Stimulated activated naive CD4-positive, alpha-beta T cell treated with Interleukin-2 at 50 U/mL for 16 hours (primary cell): Measurements from ENCODE around the gene COBLL1.

Source experiments
- DNase-seq: peaks from one replicate; lab custom pipeline; 2025; lab: John Stamatoyannopoulos, UW

Gene COBLL1

DNA sequence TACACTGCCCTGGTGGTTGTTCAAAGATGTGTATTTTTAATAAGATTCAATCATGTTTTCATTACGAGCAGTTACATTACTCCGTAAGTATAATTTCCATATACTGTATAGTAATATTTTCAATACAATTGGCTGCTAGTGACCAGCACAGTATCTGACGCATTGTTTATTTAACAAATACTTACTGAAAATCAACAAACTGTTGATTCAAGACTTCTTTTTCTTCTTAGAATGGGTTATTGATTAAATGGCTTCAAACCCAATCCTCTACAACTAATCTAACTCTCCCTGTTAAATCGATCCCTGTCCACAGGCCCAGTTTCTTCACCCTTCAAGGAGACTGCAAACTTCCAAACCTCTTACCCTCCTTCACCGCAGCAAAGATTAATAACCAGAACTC lies 18.5 kb downstream of the COBLL1 start:
- DNase-seq: no peak

DNA sequence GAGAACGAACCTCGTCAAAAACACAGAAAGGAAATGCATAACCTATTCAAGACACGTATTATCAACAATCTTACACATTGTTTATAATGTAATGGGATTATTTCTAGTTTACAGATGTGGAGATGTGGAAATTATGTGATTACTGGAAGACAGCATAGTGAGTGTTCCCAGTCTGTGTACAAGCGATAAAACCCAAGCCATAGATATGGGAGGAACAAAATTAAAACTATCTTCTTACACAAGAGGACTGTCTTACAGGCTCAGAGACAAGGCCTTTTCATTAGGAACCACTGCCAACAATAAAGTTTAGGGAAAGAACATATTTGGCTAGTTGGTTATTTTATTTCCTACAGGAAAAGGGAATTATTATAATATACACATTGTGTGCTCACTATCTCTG lies 20.3 kb downstream of the COBLL1 start:
- no peak for DNase-seq

DNA sequence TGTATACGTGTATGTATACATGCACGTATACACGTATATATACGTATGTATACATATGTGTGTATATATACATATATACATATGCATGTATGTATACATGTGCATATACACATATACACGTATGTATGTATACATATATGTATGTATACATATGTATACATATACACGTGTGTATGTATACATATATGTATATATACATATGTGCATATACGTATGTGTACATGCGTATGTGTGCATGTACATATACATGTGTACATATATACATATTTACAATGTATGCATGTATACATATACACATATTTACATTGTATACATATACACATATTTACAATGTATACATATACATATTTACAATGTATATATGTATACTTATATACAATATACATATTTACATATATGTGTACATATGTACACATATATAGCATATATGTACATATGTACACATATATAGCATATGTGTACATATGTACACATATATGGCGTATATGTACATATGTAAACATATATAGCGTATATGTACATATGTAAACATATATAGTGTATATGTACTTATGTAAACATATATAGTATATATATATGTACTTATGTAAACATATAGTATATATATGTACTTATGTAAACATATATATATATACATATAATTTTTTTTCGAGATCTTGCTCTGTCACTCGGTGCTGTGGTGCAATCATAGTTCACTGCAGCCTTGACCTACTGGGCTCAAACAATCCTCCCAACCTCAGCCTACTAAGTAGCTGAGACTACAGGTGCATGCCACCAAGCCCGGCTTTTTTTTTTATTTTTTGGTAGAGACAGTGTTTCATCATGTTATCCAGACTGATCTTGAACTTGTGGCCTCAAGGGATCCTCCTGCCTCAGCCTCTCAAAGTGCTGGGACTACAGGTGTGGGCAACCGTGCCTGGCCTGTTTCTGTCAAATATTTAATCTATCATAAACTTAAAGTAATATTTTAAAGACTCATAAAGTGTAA lies 23.2 kb downstream of the COBLL1 start:
- DNase-seq: no peak

DNA sequence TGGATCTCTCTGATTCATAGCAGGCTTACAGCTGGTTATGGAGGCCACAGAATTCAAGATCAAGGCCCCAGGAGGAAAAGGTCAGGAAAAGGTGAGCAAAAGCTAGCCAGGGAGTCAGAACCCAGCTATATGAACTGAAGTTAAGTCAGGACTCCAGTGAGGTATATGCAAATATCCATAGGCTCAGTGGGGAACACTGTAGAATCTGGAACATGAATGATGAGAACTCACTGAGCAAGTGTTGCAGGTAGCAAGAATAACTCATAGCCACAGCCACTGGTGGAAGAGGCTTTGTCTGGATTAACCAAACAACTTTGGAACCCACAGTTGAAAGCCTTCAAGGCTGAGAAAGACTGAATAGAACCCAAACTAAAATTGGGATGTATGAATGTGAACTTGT lies 24.7 kb downstream of the COBLL1 start:
- no peak for DNase-seq

DNA sequence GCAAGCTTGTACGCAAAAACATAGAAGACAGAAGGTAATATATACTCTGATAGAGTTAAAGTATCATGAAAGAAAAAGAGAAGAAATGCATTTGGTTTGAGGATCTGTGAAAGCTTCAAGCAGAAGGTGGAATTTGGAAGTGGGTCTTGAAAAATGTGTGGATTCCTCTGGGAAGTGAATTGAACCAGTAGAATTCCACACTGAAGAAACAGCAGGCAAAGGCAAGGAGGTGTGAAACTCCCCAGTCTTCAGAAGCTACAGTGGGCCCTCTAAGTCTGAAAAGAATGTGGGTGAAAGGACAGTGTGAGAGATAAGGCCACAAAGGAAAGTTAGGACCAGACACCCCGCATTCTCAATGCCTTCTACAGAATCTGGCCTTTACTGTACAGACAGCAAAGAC lies 25.6 kb downstream of the COBLL1 start:
- no peak for DNase-seq

GRCh38 chr2:164815071-164815793 lies 26.4 kb downstream of the COBLL1 start:
- DNase-seq: no peak

DNA sequence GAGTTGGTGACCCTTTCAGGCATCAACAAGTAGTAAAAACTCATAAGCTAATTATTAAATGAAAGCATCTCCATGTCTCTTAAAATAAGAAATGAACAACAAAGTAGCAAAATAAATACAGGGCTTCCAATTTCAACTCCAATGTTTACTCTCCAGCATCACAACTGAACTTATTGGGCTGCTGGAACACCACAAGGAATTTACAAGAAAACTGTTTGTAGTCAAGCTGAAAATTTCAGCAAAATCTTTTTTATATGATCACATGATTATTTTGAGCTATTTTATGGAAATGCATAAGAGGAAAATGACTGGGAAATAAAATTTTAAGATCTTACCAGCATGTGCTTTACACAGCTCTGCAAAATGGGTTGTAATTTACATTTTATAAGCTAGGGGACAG lies 28.1 kb downstream of the COBLL1 start:
- DNase-seq: no peak

DNA sequence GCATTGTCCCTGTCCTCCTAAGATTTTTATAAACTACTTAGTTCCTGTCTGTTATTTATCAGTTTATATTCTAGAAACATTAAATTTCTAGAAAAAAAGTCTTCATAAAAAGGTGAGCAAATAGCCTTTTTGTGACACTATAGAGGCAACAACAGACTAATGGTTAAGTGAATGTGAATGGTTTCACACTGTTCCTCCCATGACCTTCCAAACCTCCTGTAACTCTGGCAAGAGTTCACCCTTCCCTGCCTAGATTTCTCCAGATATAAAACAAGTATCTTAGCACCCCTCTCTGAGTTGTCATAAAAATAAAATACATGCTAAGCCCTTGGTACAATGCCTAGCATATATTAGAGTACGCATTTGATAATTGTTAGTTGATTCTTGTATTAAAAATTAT lies 29.2 kb downstream of the COBLL1 start:
- no peak for DNase-seq

- DNase-seq: no peak
Measured at GRCh38 chr2:164811819-164812218, 29.8 kb downstream of the COBLL1 start.

- no peak for DNase-seq
Measured at GRCh38 chr2:164810843-164811242, 30.8 kb downstream of the COBLL1 start.

DNA sequence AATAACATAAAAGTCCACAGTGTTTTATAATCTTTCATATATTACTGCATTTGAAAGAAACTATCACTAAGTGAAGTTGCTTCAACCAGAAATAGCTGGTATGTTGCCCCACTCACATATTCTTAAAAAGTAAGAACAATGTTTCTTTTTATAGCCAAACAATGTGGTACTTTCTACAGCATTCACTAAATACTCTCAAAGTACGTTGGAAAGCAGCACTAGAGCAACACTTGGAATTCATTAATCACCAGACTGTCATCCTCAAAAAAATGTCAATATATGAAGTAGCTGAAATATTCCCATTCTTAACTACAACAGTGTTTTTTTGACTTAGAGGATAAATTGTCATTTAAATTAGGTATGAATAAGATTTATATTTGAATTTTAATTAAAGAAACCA lies 32.8 kb downstream of the COBLL1 start:
- no peak for DNase-seq

DNA sequence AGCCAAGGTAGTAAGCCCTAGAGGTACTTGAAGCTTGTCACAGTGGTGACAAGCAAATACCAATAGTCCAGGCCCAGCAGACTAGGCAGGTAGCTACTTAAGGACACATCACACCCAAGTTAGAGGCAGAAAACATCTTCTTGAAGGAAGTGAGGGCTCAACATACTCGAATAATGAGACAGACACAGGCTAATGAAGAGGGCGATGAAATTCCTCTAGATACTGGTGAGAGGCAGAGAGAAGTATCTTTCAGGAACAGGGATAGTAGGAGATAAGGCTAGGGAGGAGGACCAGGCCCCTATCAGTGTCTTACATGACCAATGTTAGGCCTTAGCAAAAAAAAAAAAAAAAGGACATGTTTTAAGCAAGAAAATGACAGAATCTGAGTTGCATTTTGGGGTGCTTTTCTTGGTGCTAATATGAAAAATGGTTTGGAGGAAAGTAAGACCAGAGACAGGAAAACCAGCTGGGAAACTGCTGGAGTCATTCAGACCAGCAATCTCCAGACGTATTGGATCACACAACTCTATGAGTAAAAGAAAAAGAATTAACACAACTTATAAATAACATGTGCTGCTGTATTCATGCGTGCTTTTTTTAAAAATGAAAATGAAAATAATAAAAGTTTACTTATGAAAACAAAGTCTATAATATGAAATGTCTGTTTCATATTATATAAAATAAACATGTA lies 37.7 kb downstream of the COBLL1 start:
- DNase-seq: no peak

GRCh38 chr2:164802095-164802707 lies 39.4 kb downstream of the COBLL1 start:
- DNase-seq: no peak

DNA sequence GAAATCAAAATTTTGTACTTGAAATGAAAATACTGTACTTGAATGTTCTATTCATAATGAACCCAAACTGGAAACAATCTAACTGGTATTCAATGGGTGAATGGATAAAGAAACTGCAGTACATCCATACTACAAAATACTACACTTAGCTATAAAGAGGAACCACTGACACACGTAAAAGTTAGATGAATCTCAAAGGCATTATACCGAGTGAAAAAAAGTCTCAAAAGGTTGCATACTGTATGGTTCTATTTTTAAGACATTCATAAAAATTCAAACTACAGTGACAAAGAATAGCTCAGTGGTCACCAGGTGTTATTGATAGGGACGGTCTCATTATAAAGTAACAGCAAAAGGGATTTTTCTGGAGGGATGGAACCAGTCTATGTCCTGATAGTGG lies 41.1 kb downstream of the COBLL1 start:
- DNase-seq: no peak

DNA sequence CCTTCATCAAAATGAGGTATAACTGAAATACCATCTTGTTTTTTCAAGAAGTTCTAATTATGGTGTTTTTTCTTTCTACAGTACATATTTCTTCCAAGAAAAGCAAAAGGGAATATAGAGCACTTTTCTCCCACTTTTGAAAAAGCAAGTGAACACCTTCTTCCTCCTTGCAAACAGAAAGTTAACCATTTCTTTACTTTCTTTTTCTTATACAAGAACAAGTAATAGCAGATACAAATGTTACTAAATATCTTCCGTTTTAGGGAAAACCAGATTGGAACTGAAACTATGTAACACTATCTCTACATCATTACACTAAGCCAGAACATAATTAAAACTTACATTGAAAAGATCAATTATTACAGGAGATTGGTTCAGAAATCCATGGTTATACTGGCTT lies 44.0 kb downstream of the COBLL1 start:
- DNase-seq: no peak

GRCh38 chr2:164796999-164797398 lies 44.6 kb downstream of the COBLL1 start:
- no peak for DNase-seq

- no peak for DNase-seq
Measured at GRCh38 chr2:164794432-164795231, 47.0 kb downstream of the COBLL1 start.

- DNase-seq: no peak
Measured at GRCh38 chr2:164794016-164794415, 47.6 kb downstream of the COBLL1 start.

DNA sequence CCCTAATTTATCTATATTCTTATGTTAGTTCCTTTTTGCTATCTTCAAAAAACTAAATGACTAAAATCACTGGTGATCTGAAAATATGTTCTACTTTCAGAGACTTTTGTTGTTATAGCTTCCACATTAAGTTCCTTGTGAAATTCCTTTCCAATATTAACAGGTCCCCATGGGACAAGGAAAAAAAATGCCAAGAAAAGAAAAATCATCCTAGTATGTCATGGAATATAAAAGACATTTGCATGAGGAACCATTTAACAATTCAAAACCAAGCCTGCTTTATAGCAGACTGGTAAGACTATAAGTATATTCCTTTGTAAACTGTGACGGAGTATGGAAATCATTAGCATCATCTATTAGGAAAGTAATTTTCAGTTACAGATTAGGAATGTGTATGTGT lies 48.1 kb downstream of the COBLL1 start:
- DNase-seq: no peak

DNA sequence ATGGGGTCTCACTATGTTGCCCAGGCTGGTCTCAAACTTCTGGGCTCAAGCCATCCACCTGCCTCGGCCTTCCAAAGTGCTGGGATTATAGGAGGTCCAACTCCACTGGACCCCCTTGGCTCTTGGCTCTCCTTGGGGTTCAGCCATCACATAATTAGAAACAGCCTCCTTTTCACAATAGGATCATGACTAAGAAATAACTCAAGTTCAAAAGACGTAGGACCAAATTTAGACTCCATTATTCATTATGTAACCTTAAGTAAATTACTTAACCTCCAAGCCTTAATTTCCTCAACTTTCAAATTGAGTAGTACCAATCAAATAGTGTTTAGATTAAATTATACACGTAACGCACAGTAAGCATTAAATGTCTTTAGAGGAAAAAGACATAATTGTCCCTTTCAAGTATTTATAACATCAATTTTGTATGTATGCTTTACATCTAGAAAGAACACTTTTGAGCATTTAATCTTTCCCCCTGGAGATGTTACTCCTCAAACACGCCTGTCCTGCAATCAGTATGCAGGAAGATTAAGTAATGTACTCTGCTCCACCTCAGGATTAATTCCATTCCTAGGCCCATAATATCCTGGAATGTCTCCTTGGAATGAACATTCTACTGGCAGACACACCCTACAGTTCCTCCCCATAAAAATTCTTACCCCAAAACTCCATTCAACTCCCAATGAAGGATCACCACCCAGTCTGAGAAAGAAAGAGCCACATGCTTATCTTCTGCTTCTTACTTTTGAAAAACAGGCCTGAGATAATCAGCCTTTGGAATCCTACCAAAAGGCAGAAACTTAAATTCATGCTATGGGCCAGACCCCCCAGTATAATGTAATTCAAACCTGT lies 49.1 kb downstream of the COBLL1 start:
- no peak for DNase-seq
